H1 (cell line): ENCODE measurements around the gene ALPL. TPM values are rescaled to one million over a fixed set of nuclear protein-coding genes. Genes with fewer than 3 reads are reported as not detected.

ENCODE experiments used
- CTCF ChIA-PET: fragments of 300-600 bp; sonication (Branson Sonifier 250); formaldehyde crosslinking; loops from one replicate; lab custom pipeline; 2021; ENCODE audit not compliant: partially characterized antibody; lab: Charles Lee
- POLR2A ChIA-PET: fragments of 300-600 bp; sonication (Branson Sonifier 250); formaldehyde crosslinking; loops from one replicate; lab custom pipeline; 2021; ENCODE audit warnings: inconsistent platforms; ENCODE audit not compliant: partially characterized antibody; lab: Charles Lee
- DNase-seq, 2 experiments: peaks; one replicate each; pipeline versions ENCODE4 v3.0.0 to v3.0.0-alpha.2; 2010 to 2022; ENCODE audit warnings: low spot score in 2 of 2, low read depth in 1 of 2, mixed read lengths in 1 of 2
- FAIRE-seq: peaks from 2 replicates; lab custom pipeline; 2011; peaks lifted over from hg19 to GRCh38; lab: Jason Lieb, UNC
- H2AFZ ChIP-seq: 2 replicates; pipeline ENCODE4 v1.8.1; 2012; ENCODE audit warnings: low read length, inconsistent platforms
- H2AK5ac ChIP-seq: 2 replicates; pipeline ENCODE4 v1.6.1; 2013; ENCODE audit warnings: low read depth, low read length
- H2BK120ac ChIP-seq: replicated peaks from 2 replicates; pipeline ENCODE3; 2013; ENCODE audit warnings: low read depth, low read length, inconsistent platforms
- H2BK12ac ChIP-seq: 2 replicates; pipeline ENCODE4 v1.6.1; 2013; ENCODE audit warnings: low read depth, low read length
- H2BK15ac ChIP-seq: 2 replicates; pipeline ENCODE4 v1.6.1; 2013; ENCODE audit warnings: low read length
- H2BK20ac ChIP-seq: 2 replicates; pipeline ENCODE4 v1.6.1; 2013; ENCODE audit warnings: low read length
- H2BK5ac ChIP-seq: 2 replicates; pipeline ENCODE4 v1.6.1; 2013; ENCODE audit warnings: low read depth, low read length
- H3K14ac ChIP-seq: 2 replicates; pipeline ENCODE4 v1.6.1; 2013; ENCODE audit warnings: inconsistent platforms; ENCODE audit not compliant: insufficient read length
- H3K18ac ChIP-seq: 2 replicates; pipeline ENCODE4 v1.6.1; 2013; ENCODE audit warnings: low read length; ENCODE audit errors: extremely low read depth
- H3K23ac ChIP-seq: 2 replicates; pipeline ENCODE4 v1.6.1; 2013; ENCODE audit warnings: inconsistent platforms; ENCODE audit not compliant: insufficient read length
- H3K23me2 ChIP-seq: 2 replicates; pipeline ENCODE4 v1.6.1; 2013; ENCODE audit warnings: low read depth, low read length
- H3K27ac ChIP-seq: 2 replicates; pipeline ENCODE4 v1.6.1; 2011; ENCODE audit warnings: low read depth, low read length, inconsistent platforms
- H3K27me3 ChIP-seq, 4 experiments: replicated peaks in 1 of 4; 1 replicate in 1 of 4; 2 replicates in 3 of 4; pipeline versions ENCODE4 v1.6.1 to v1.8.1; 2011 to 2013; ENCODE audit warnings: low read length in 3 of 4, mild to moderate bottlenecking in 3 of 4, inconsistent platforms in 2 of 4, mixed read lengths in 2 of 4, moderate library complexity in 1 of 4; ENCODE audit not compliant: control insufficient read depth in 3 of 4, insufficient read depth in 3 of 4; ENCODE audit errors: extremely low read depth in 1 of 4
- H3K36me3 ChIP-seq, 4 experiments: 2 replicates each; pipeline versions ENCODE4 v1.6.1 to v1.8.1; 2011 to 2013; ENCODE audit warnings: mild to moderate bottlenecking in 4 of 4, low read length in 3 of 4, moderate library complexity in 2 of 4, control low read depth in 1 of 4, inconsistent platforms in 1 of 4; ENCODE audit not compliant: insufficient read depth in 4 of 4, control insufficient read depth in 2 of 4
- H3K4ac ChIP-seq: replicated peaks from 2 replicates; pipeline ENCODE3; 2013; ENCODE audit warnings: low read length, low read depth, mixed read lengths, inconsistent platforms; ENCODE audit not compliant: insufficient read length
- H3K4me1 ChIP-seq, 4 experiments: replicated peaks in 1 of 4; 1 replicate in 1 of 4; 2 replicates in 3 of 4; pipeline versions ENCODE4 v1.6.1 to v1.8.1; 2011 to 2013; ENCODE audit warnings: low read length in 3 of 4, inconsistent platforms in 2 of 4, mixed read lengths in 1 of 4; ENCODE audit not compliant: insufficient read depth in 4 of 4, control insufficient read depth in 3 of 4
- H3K4me2 ChIP-seq, 2 experiments: 2 replicates each; pipeline versions ENCODE4 v1.6.1 to v1.8.1; 2011 to 2013; ENCODE audit warnings: low read depth in 2 of 2, low read length in 2 of 2, control low read depth in 1 of 2, inconsistent platforms in 1 of 2, mild to moderate bottlenecking in 1 of 2; ENCODE audit not compliant: insufficient read depth in 1 of 2
- H3K4me3 ChIP-seq, 4 experiments: fragments of 200-600, 300-600 bp in 1 of 4; sonication (generic), shearing (Covaris generic), sonication (Bioruptor Twin) in 1 of 4; 2 replicates each; pipeline versions ENCODE4 v1.5.1 to v1.8.1; 2011 to 2016; ENCODE audit warnings: low read length in 4 of 4, low read depth in 3 of 4, control low read depth in 2 of 4, inconsistent platforms in 2 of 4, mild to moderate bottlenecking in 2 of 4, mixed read lengths in 1 of 4, moderate library complexity in 1 of 4; ENCODE audit not compliant: insufficient read depth in 2 of 4; ENCODE audit errors: extremely low read depth in 1 of 4
- H3K56ac ChIP-seq: replicated peaks from 2 replicates; pipeline ENCODE3; 2013; ENCODE audit warnings: low read depth, mild to moderate bottlenecking, mixed read lengths, low read length, inconsistent platforms; ENCODE audit not compliant: insufficient read length
- H3K79me1 ChIP-seq: 2 replicates; pipeline ENCODE4 v1.6.1; 2013; ENCODE audit warnings: low read depth, low read length, control low read depth
- H3K79me2 ChIP-seq, 2 experiments: 2 replicates each; pipeline versions ENCODE4 v1.6.1 to v1.8.1; 2012 to 2013; ENCODE audit warnings: low read length in 2 of 2, mild to moderate bottlenecking in 2 of 2, inconsistent platforms in 1 of 2; ENCODE audit not compliant: insufficient read depth in 2 of 2, control insufficient read depth in 1 of 2
- H3K9ac ChIP-seq, 4 experiments: replicated peaks in 1 of 4; 1 replicate in 1 of 4; 2 replicates in 3 of 4; pipeline versions ENCODE4 v1.6.1 to v1.8.1; 2011 to 2013; ENCODE audit warnings: low read depth in 3 of 4, low read length in 3 of 4, control low read depth in 2 of 4, mild to moderate bottlenecking in 2 of 4, moderate library complexity in 2 of 4, inconsistent platforms in 1 of 4; ENCODE audit errors: extremely low read depth in 1 of 4
- H3K9me3 ChIP-seq, 2 experiments: 2 replicates each; pipeline versions ENCODE4 v1.6.1 to v1.8.1; 2012 to 2013; ENCODE audit warnings: mild to moderate bottlenecking in 2 of 2, moderate library complexity in 2 of 2, control low read depth in 1 of 2, inconsistent platforms in 1 of 2, low read depth in 1 of 2, low read length in 1 of 2, mixed read lengths in 1 of 2; ENCODE audit not compliant: insufficient read depth in 2 of 2
- H4K20me1 ChIP-seq, 2 experiments: replicated peaks in 1 of 2; 2 replicates each; pipeline versions ENCODE3 to v1.8.1; 2011 to 2013; ENCODE audit warnings: inconsistent platforms in 2 of 2, low read length in 2 of 2, mild to moderate bottlenecking in 1 of 2; ENCODE audit not compliant: insufficient read depth in 2 of 2, control insufficient read depth in 1 of 2
- H4K5ac ChIP-seq: 2 replicates; pipeline ENCODE4 v1.6.1; 2013; ENCODE audit warnings: low read length, low read depth, mixed read lengths, inconsistent platforms; ENCODE audit not compliant: insufficient read length
- H4K8ac ChIP-seq: 2 replicates; pipeline ENCODE4 v1.8.0; 2013; ENCODE audit warnings: mild to moderate bottlenecking, moderate library complexity, low read length, inconsistent platforms; ENCODE audit not compliant: insufficient read depth; ENCODE audit errors: extremely low read depth
- H4K91ac ChIP-seq: replicated peaks from 2 replicates; pipeline ENCODE3; 2013; ENCODE audit warnings: low read length, mixed read lengths, inconsistent platforms; ENCODE audit not compliant: insufficient read length
- RNF2 ChIP-seq: fragments of 200-900, 300-1000 bp; sonication (generic); IDR thresholded peaks from 2 replicates; pipeline ENCODE4 v1.7.1; 2016; ENCODE audit warnings: borderline replicate concordance, low read depth, mild to moderate bottlenecking, antibody characterized with exemption, low read length; ENCODE audit not compliant: poor library complexity, severe bottlenecking; ENCODE audit errors: missing control alignments
- WGBS, 2 experiments: shearing (Covaris generic) in 1 of 2; methylation state at CpG; one replicate each; pipeline versions ENCODE4 v1.1.6 to v1.1.7; 2013 to 2015; ENCODE audit warnings: low lambda C conversion rate in 2 of 2, mixed read lengths in 2 of 2, inconsistent platforms in 1 of 2, low coverage in 1 of 2, missing lambda C conversion rate in 1 of 2; ENCODE audit not compliant: insufficient replicate concordance in 2 of 2, insufficient coverage in 1 of 2, insufficient read length in 1 of 2; ENCODE audit errors: extremely low coverage in 1 of 2, missing lambda C conversion rate in 1 of 2; 5-methylcytosine and 5-hydroxymethylcytosine counted together
- polyA plus RNA-seq, 7 experiments: library from polyadenylated mRNA; depleted of rRNA in 3 of 7; stranded (reverse) in 5 of 7; unstranded in 2 of 7; fragments of >200 nt in 5 of 7; fragments of 200-250 nt in 2 of 7; gene quantifications; 1 replicate in 5 of 7; 2 replicates in 1 of 7; 4 replicates in 1 of 7; pipeline versions ENCODE4 v1.2.1 to v1.2.3, GENCODE V29; 2011 to 2013; ENCODE audit warnings: missing spikeins in 2 of 7, mixed read lengths in 2 of 7
- total RNA-seq: library from RNA; stranded (reverse); fragmentation: NEBNext Ultra II Directional; extraction: Animal tissue kit (Norgen Biotek cat#: 25700); gene quantifications from 2 replicates; pipeline ENCODE4 v1.2.1, GENCODE V29; 2021

Gene ALPL
- total and polyA plus RNA-seq, 2 of the 8 experiments (the other 6 are each of a cell fraction or from before 2014, with no cell fraction given): 175 to 362 TPM

- POLR2A ChIA-PET: interaction anchor here (3.8 kb wide), 1 partner anchor 22 kb away, joined by 16 read pairs; no protein-coding TSS in a partner anchor
- Histone ChIP-seq H2AK5ac (no peak overlapping the region), H3K27me3 (no peaks in the 10 kb centered on the region), H3K23me2 (peaks cover 8% of the 10 kb centered on the region; the same call in 1 of the 2 replicates), H2AFZ (no peak overlapping the region), H3K4me2 (no peak overlapping the region), H3K4me1 (peaks cover 15 to 31% (median 23%) of the 10 kb centered on the region in 4 experiments), H2BK15ac (no peak overlapping the region), H4K91ac (no peak overlapping the region), H3K4ac (no peak overlapping the region), H4K20me1 (peaks cover 16 to 42% of the 10 kb centered on the region in 2 experiments), H3K27ac (no peak overlapping the region), H3K79me2 (peaks cover 17 to 73% of the 10 kb centered on the region in 2 experiments), H3K9ac (no peak overlapping the region), H3K4me3 (no peak overlapping the region), H2BK120ac (no peak overlapping the region), H4K8ac (no peak overlapping the region), H3K18ac (no peak overlapping the region), H2BK12ac (no peak overlapping the region), H2BK20ac (no peak overlapping the region), H3K9me3 (no peaks in the 10 kb centered on the region), H3K36me3 (peaks cover 0 to 5% (median 0%) of the 10 kb centered on the region in 4 experiments; a peak in 2 of 8 replicates), H3K56ac (no peak overlapping the region), H2BK5ac (no peak overlapping the region; the same call in 1 of the 2 replicates), H4K5ac (no peak overlapping the region), H3K79me1 (peaks cover 8% of the 10 kb centered on the region), H3K23ac (no peak overlapping the region), H3K14ac (no peak overlapping the region)
- DNase-seq (no peak), FAIRE-seq (no peak)
- TF ChIP-seq RNF2: no peak
- 88% methylated on average over 5 of the region's 5 CpGs; no CpG with 5 or more reads in 1 of the 2 experiments for WGBS, 2 experiments
- CTCF ChIA-PET: interaction anchor here (0.9 to 26.3 kb wide), 9 partner anchors 10 to 250 kb away, joined by 3 to 372 read pairs (median 4); no protein-coding TSS in a partner anchor
Observed at GRCh38 chr1:21514245-21514644, 5.0 kb downstream of the ALPL start.
